Fibroblast of mammary gland (primary cell): ENCODE measurements around the gene HORMAD2.

ENCODE experiments used
- DNase-seq: peaks from one replicate; pipeline ENCODE4 v3.0.0-alpha.2; 2010; ENCODE audit warnings: low read depth
- H3K4me3 ChIP-seq: 2 replicates; pipeline ENCODE4 v1.5.1; 2011; ENCODE audit warnings: low read depth, mild to moderate bottlenecking, low read length, moderate library complexity; ENCODE audit not compliant: control insufficient read depth
- CTCF ChIP-seq: conservative IDR thresholded peaks from 2 replicates; pipeline ENCODE4 v1.5.1; 2011; ENCODE audit warnings: low read depth, low read length, inconsistent platforms; ENCODE audit not compliant: control insufficient read depth, insufficient read depth

The HORMAD2 gene

GRCh38 chr22:30181459-30182349, 101.4 kb downstream of the HORMAD2 start:
- DNase-seq: no peak
- no peak overlapping the region for H3K4me3 ChIP-seq
- TF ChIP-seq CTCF: no peak

- H3K4me3 ChIP-seq: no peak overlapping the region
- DNase-seq: no peak
- TF ChIP-seq CTCF: no peak
Measured at GRCh38 chr22:30182350-30182745, 102.1 kb downstream of the HORMAD2 start.

GRCh38 chr22:30182815-30183214, 102.6 kb downstream of the HORMAD2 start:
- H3K4me3 ChIP-seq: no peak overlapping the region
- DNase-seq: no peak
- no peak for TF ChIP-seq CTCF

GRCh38 chr22:30183271-30183670, 103.0 kb downstream of the HORMAD2 start:
- TF ChIP-seq CTCF: no peak
- H3K4me3 ChIP-seq: no peak overlapping the region
- DNase-seq: no peak

- no peak for TF ChIP-seq CTCF
- H3K4me3 ChIP-seq: no peak overlapping the region
- DNase-seq: no peak
Measured at GRCh38 chr22:30183861-30184278, 103.6 kb downstream of the HORMAD2 start.

- no peak for DNase-seq
- TF ChIP-seq CTCF: no peak
- no peak overlapping the region for H3K4me3 ChIP-seq
Measured at GRCh38 chr22:30185129-30185528, 104.9 kb downstream of the HORMAD2 start.
